Tibial artery (tissue), 4 donors: ENCODE measurements around the gene UGT2B7.
"Not testable (repeated sequence)": the region's sequence is repeated elsewhere in the genome, so short reads cannot be mapped to it uniquely, and the experiment has no call there.

ENCODE experiments used
- DNase-seq, 2 donors: peaks; one replicate each; pipeline ENCODE4 v3.0.0-alpha.2; 2019
- H3K27ac ChIP-seq, 2 donors: fragments of 200-600 bp; sonication (generic) in 1 of 2; 1 replicate in 1 of 2; 2 replicates in 1 of 2; pipeline ENCODE4 v1.5.1; 2018 to 2019; ENCODE audit warnings: mild to moderate bottlenecking in 1 of 2
- H3K27me3 ChIP-seq, 2 donors: fragments of 200-600 bp; sonication (generic) in 1 of 2; one replicate each; pipeline versions ENCODE4 v1.5.1 to v1.6.0; 2016 to 2019
- H3K36me3 ChIP-seq, 3 donors: fragments of 200-600 bp; sonication (generic) in 2 of 3; one replicate each; pipeline ENCODE4 v1.5.1; 2016 to 2019; ENCODE audit warnings: mild to moderate bottlenecking in 2 of 3
- H3K4me1 ChIP-seq, 4 donors: fragments of 200-600 bp; sonication (generic) in 2 of 4; 1 replicate in 3 of 4; 2 replicates in 1 of 4; pipeline ENCODE4 v1.5.1; 2016 to 2019
- H3K4me3 ChIP-seq, 2 donors: fragments of 200-600 bp; sonication (generic) in 1 of 2; 1 replicate in 1 of 2; 2 replicates in 1 of 2; pipeline ENCODE4 v1.5.1; 2018 to 2019; ENCODE audit warnings: mild to moderate bottlenecking in 2 of 2
- H3K9me3 ChIP-seq, 3 donors: fragments of 200-600 bp; sonication (generic) in 1 of 3; one replicate each; pipeline ENCODE4 v1.5.1; 2016 to 2019
- CTCF ChIP-seq, 2 experiments: fragments of 200-600 bp in 1 of 2; fragments of 450-650 bp in 1 of 2; IDR thresholded peaks; one replicate each; pipeline ENCODE4 v1.5.1; 2017 to 2019; ENCODE audit warnings: antibody characterized with exemption in 2 of 2, mild to moderate bottlenecking in 1 of 2, moderate library complexity in 1 of 2
- intact Hi-C: fragments of 100-400 bp; cut with DNase I; formaldehyde crosslinking; loops from one replicate; pipeline ENCODE4 v1.15.0; 2023; ENCODE audit warnings: low total_unique reads

The UGT2B7 gene

DNA sequence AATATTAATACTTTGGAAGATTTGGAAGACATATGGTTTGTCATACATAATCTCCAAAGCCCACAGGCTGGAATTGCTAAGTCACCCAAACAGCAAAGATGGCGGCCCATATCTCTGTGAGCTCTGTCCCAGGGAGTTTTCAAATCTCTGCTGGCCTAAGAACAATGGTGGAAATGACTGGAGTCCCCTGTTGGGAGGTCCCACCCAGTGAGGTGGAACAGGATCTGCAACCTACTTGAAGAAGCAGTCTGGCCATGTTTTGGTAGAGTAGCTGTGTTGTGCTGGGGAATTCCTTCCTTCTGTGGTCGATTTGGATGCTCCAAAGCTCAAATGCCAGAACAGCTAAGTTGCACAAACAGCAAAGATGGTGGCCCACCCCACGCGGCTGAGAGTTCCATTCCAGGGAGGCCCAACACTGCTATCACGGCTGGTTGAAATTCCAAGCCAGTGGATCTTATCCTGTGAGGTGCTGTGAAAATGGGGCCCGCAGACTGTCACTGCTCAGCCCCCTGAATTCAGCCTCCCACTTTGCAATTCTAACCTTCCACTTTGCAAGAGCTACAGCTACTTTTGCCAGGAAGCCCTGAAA, 3.2 kb upstream of the UGT2B7 start:
- H3K9me3 ChIP-seq, result no peaks in the 10 kb centered on the region
- no peak overlapping the region for H3K4me3 ChIP-seq
- no peaks in the 10 kb centered on the region for H3K4me1 ChIP-seq
- TF ChIP-seq CTCF (IDR thresholded peaks at IDR 0.05), result no peak
- no peaks in the 10 kb centered on the region for H3K36me3 ChIP-seq
- no peak for DNase-seq
- H3K27ac ChIP-seq, result no peak overlapping the region
- intact Hi-C loops, result no loop called here
- H3K27me3 ChIP-seq, result no peaks in the 10 kb centered on the region

- Histone ChIP-seq H3K9me3 (no peaks in the 10 kb centered on the region), H3K36me3 (no peaks in the 10 kb centered on the region), H3K4me1 (no peaks in the 10 kb centered on the region), H3K4me3 (no peak overlapping the region), H3K27ac (no peak overlapping the region), H3K27me3 (no peaks in the 10 kb centered on the region)
- no peak for DNase-seq
- TF ChIP-seq CTCF (IDR thresholded peaks at IDR 0.05), result no peak
- intact Hi-C loops, result no loop called here
These were observed 2.6 kb upstream of the UGT2B7 start for GRCh38 chr4:69093681-69094080.

DNA sequence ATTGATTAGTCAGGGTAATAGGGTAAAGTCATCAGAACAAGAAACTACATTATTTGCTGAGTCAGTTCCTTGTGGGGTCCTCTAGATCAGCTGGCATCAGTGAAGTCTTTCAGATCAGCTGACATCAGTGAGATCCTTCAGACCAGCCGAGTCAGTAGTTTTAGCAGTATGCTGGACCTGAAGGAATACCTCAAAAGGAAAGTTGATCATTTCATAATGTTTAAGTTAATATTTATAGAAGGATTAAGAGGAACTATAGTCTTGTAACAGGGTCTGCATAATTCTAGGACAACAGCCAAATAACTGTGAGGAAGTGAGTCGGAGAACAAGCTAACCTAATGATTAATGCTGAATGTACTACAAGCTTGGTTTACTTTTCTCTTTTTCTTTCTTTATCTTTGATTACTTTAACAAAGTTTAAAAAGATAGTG, 958 bp upstream of the UGT2B7 start:
- Histone ChIP-seq H3K27me3 (no peaks in the 10 kb centered on the region), H3K36me3 (no peaks in the 10 kb centered on the region), H3K4me3 (no peak overlapping the region), H3K9me3 (no peaks in the 10 kb centered on the region), H3K27ac (no peak overlapping the region), H3K4me1 (no peaks in the 10 kb centered on the region)
- intact Hi-C loops, result no loop called here
- no peak for TF ChIP-seq CTCF (IDR thresholded peaks at IDR 0.05)
- no peak for DNase-seq

GRCh38 chr4:69096810-69097209, 536 bp downstream of the UGT2B7 start:
- H3K9me3 ChIP-seq, result no peaks in the 10 kb centered on the region
- H3K4me1 ChIP-seq, result no peaks in the 10 kb centered on the region
- no peak overlapping the region for H3K27ac ChIP-seq
- no peaks in the 10 kb centered on the region for H3K36me3 ChIP-seq
- intact Hi-C loops, result no loop called here
- H3K27me3 ChIP-seq, result no peaks in the 10 kb centered on the region
- TF ChIP-seq CTCF (IDR thresholded peaks at IDR 0.05), result no peak
- no peak overlapping the region for H3K4me3 ChIP-seq
- no peak for DNase-seq

- Histone ChIP-seq H3K27me3 (no peaks in the 10 kb centered on the region), H3K27ac (no peak overlapping the region), H3K4me3 (no peak overlapping the region), H3K9me3 (no peaks in the 10 kb centered on the region), H3K4me1 (no peaks in the 10 kb centered on the region), H3K36me3 (no peaks in the 10 kb centered on the region)
- intact Hi-C loops, result no loop called here
- no peak for DNase-seq
- no peak for TF ChIP-seq CTCF (IDR thresholded peaks at IDR 0.05)
These were observed 2.2 kb downstream of the UGT2B7 start for GRCh38 chr4:69098470-69098869.

GRCh38 chr4:69099910-69100309, 3.6 kb downstream of the UGT2B7 start:
- no peaks in the 10 kb centered on the region for H3K27me3 ChIP-seq
- DNase-seq, result no peak
- H3K27ac ChIP-seq, result no peak overlapping the region

DNA sequence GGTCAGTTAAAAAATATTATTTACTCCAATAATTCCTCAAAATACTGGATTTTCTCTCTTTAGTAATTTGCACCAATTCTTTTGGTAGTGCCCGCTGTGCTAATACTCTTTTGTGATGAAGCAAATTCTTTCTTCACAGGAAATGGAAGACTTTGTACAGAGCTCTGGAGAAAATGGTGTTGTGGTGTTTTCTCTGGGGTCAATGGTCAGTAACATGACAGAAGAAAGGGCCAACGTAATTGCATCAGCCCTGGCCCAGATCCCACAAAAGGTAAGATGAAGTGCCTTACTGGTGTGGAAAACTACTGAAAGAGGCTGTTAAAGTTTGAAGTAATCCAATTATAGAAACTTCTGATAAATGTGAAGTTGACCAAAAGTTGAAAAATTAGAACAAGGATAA, 6.4 kb downstream of the UGT2B7 start:
- intact Hi-C loops, H3K4me1 ChIP-seq: not testable (repeated sequence)

More at GRCh38 chr4:69099910-69100309, 3.6 kb downstream of the UGT2B7 start:
- no peak overlapping the region for H3K4me3 ChIP-seq
- intact Hi-C loops, result no loop called here
- H3K36me3 ChIP-seq, result no peaks in the 10 kb centered on the region
- no peaks in the 10 kb centered on the region for H3K4me1 ChIP-seq
- no peak for TF ChIP-seq CTCF (IDR thresholded peaks at IDR 0.05)
- no peaks in the 10 kb centered on the region for H3K9me3 ChIP-seq

More for the DNA sequence above, 6.4 kb downstream of the UGT2B7 start:
- H3K9me3 ChIP-seq, H3K27me3 ChIP-seq, H3K4me3 ChIP-seq, H3K27ac ChIP-seq, H3K36me3 ChIP-seq, DNase-seq: not testable (repeated sequence)
